GM18519 (cell line): ENCODE measurements around the gene TRUB2.
A peak's percentile ranks its signal among the peaks of the same experiment; 100 is the strongest.
"Not testable (repeated sequence)": the region's sequence is repeated elsewhere in the genome, so short reads cannot be mapped to it uniquely, and the experiment has no call there.

Experiments used
- ATAC-seq: cut with Tn5 transposase; IDR thresholded peaks from one replicate; pipeline ENCODE4 v1.9.1; 2021; ENCODE audit warnings: mild to moderate bottlenecking, moderate library complexity; ENCODE audit not compliant: unreplicated experiment, low FRiP score

TRUB2 gene

DNA sequence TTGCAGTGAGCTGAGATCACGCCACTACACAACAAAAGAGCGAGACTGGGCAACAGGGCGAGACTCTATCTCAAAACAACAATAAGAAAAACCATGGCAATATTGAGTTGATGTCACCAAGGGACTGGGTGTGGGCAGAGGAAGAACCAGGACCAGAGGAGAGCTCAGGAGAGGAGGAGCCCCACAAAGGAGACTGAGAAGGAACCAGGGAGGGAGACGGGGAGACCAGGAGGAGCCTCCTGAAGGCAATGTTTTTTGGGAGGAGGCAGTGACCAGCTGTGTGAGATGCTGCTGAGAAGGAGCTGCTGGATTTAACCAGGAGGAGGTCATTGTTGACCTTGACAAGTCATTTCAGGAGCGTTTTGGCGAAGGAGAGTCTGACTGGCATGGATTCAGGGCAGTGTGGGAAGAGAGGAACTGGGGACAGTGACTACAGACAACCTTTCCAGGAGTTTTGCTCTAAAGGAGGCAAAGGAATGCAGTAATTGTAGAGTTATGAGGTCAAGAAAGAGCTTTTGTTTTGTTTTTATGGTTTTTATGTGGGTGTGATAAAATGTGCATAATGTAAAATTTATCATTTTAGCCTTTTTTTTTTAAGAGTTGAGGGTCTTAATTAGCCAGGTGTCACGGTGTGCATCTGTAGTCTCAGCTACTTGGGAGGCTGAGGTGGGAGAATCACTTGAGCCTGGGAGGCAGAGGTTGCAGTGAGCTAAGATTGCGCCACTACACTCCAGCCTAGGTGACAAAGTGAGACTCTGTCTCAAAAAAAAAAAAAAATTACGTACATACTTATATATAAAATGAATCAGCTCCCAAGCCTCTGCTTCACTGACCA is 17.9 kb downstream of the TRUB2 start:
- no peak for ATAC-seq

DNA sequence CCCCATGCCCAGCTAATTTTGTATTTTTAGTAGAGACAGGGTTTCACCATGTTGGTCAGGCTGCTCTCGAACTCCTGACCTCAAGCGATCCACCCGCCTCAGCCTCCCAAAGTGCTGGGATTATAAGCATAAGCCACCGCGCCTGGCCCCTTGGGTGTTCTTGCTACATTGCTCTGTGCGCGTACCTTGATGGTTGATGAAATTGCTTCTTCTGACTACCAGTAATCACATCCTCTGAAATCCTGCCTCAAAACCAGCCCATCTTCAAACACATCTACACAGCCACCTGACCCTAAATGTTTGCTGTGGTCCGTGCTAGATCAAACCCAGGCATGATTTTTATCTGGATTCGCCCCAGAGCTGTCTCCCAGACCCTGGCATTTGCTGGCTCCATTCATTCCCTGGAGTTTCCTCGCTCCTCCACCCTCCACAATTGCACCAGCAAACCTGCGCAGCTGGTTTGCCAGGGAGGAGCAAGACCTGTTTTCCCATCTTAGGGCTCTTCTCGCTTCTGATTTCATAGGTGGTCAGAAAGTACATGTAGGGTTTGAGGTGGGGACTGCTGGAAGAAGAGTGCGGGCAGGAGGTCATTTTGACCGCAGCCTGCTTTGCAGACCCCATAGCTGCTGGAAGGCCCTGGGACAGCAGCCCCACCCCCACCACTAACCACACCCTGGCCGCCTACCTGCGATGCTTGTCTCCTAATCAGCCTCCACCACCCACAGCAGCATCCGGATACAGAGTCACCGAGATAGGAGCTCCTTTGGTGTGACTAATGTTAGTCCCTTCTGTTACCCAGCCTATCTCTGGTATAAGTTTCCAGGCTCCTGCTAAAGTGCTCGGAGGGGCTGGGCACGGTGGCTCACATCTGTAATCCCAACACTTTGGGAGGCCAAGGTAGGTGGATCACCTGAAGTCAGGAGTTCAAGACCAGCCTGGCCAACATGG is 23.4 kb downstream of the TRUB2 start:
- no peak for ATAC-seq

DNA sequence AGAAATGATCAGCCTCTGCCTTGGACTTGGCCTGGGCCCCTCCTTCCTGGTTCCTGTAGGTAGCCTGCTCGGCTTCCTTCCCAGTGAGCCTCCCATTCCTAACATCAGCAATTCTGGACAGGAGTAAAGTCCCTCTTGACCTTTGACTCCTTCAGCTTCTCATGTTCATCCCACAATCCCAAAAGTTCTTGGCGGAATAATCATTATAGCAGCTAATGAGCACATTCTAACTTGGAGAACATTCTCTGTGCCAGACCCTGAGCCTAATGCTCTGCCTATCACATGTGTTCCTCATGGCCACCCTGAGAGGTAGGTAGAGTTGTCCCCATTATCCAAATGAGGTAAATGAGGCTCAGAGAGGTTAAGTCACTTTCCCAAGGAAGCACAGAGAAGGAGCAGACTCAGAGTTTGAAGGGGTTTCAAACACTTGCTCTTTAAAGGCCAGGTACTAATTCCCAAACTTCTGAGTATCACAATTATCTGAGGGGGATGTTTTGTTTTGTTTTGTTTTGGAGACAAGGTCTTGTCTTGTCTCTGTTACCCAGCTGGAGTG is 24.9 kb downstream of the TRUB2 start:
- ATAC-seq, result no peak

DNA sequence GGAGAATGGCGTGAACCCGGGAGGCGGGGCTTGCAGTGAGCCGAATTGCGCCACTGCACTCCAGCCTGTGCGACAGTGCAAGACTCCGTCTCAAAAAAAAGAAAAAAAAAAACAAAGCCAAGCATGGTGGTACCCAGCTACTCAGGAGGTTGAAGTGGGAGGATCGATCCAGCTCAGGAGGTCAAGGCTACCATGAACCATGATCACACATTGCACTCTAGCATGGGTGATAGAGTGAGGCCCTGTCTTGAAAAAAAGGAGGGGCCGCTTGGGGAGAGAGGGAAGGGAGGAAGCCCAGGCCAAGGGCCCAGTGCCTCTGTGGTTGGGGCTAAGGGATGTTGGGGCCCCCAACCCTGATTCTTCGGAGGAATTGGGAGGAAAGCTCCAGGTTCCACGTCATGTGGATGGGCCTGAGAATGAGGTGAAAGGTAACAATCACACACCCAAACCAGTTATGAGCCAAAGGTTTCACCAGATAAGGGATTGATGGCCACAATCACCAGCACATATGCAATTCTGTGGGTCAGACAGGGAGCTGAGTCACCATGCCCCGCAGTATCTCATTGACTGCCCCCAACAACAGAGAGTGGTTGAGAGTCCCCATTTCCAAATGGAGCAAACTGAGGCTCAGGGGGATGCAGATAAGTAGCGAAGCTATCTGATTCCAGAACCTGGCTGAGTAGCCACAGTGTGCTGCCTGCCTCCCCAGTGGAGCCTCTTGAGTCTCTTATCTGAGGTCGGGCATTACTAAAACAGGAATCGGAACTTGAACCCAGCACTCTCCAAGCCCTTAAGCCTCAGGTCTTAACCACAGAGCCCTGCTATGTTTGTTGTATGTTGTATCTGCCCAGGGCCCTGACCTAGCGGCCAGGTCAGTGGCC is 25.7 kb downstream of the TRUB2 start:
- no peak for ATAC-seq

DNA sequence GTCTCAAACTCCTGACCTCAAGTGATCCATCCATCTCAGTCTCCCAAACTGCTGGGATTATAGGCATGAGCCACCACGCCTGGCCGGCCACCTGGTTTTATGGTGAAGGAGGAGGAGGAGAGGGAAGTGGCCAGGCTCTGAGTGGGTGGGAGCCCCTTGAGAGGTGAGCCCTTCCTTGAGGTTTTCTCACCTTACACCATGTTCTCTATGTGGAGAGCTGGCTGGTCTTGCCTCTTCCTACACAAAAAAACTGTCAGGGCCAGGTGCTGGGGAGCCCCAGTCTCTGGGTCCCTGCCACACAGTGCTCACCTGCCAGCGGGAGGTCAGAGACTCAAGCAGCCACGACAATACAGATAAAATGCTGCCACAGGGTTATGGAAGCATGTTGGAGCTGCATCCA is 28.1 kb downstream of the TRUB2 start:
- no peak for ATAC-seq

DNA sequence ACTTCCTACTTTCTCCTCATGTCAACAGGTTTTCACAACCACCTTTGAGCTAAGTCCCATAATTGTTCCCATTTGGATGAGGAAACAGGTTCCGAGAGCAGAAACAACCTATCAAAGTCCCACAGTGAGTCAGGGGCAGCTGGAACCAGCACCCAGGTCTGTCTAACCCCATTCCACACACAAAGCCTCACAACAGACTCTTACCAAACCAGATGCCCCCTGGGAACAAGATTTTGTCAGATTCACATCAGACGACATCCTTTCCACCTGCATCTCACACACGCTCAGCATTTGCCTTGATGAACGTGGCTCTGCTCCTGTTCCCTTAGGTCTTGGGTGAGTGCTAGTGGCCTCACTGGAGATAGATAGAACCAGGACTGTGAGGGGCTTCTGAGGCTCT is 29.2 kb downstream of the TRUB2 start:
- no peak for ATAC-seq

DNA sequence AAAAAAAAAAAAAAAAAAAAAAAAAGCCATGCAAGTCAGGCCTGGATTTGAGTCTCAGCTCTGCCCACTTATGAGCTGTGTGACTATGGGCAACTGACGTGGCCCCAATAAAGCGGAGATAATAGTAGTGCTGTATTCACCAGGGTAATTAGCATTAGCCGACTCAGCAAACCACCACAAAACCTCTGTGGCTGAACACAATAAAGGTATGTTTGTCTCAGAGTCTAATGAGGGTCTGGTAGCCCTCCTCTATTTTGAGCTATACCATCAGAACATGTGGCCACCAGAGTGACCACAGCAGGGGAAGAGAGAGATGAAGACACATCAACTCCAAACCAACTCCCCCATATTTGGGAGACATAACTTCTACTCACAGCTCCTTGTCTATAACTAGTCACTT is 30.2 kb downstream of the TRUB2 start:
- ATAC-seq, result no peak

DNA sequence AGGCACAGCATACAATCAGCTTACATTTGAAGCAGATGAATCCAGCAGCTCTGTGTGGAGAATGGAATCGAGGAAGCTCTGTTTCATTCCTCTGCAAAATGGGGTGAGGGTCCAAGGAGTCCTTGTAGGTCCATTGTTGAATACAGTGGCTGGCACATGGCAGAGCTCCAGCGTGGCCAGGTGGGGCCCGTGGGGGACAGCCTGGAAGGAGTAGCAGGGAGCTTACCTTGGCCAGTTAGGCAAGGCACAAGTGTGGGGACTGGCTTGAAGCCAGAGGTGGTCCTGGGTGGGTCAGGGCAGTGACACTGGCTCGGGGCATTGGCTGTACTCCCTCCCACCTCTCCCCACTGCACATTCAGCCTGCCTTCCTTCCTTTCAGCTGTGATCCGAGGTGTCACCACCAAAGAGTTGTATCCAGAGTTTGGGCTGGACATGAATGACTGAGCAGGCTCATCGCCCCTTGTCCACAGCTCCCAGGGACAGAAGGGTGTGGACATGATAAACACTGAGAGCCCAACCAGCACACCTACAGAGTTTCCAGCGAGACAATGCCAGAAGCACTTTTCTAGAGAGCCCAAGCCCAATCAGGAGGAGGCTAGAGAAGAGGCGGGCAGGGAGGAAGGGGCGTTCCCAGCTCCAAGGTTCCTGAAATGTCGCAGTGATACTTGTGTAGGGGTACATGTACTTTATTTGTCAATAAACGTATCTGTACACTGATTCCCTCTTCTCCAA is 33.8 kb downstream of the TRUB2 start:
- ATAC-seq, result no peak

DNA sequence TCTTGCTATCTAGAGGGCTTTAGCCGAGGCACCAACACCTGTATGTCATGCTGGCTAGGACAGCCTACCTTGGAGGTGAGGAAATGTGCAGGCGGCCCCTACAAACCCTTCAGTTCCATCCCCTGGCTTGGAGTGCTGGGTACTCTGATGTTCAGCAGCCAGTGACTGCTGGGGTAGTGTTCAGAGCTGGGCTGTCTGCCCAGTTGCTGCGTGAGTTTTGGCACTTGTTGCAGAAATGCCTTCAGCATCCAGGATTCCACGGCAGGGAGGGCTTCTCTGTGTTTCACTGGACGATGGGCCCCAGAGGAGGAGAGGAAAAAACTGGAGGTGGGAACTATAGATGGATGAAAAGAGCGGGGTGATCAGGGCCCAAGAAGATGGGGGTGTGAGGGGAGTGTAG is 35.8 kb downstream of the TRUB2 start:
- no peak for ATAC-seq

DNA sequence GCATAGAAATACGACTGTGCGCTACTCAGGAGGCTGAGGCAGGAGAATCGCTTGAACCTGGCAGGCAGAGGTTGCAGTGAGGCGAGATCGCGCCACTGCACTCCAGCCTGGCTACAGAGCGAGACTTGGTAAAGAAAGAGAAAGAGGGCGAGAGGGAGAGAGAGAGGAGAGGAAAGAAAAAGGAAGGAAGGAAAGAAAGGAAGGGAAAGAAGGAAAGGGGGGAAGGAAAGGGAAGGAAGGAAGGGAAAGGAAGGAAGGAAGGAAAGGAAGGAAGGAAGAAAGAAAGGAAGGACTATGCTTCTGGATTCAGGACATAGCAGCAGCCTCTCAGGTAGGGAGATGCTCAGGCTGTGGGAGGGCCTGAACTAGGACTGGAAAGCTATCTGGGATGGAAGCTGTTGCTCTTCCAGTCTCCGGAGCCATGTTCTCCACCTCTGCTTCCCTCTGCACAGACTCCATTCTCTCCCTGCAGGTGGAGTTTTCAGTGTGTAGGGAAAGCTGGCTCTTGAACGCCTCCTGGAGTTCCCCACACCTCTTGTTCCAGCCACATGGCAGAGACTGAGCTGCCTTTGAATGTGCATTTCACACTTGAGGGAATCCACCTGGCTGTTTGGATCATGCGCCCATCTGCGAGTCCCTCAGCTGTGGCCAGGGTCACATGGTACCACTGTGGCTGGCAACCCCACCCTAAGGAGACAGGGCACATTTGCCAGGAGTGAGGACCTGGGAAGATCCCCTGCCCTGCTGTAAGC is 37.0 kb downstream of the TRUB2 start:
- ATAC-seq, result no peak

DNA sequence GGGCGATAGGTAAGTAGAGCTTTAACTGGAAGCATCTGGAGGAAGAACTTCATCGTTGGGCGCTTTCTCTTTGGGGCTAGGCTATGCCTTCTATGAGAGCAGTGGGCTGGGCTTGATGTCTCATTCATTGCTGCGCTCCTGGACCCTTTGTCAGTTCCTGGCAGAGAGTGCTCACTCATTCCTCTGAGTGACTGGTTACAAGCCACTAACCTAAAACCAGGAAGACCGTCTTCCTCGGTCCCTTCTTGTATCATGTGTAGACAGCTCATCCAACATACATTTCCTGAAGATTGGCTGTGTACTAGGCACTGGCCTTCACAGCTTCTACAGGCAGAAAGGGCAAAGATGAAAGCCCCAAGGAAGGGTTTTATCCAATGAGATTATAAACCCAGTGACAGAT is 39.7 kb downstream of the TRUB2 start:
- no peak for ATAC-seq

DNA sequence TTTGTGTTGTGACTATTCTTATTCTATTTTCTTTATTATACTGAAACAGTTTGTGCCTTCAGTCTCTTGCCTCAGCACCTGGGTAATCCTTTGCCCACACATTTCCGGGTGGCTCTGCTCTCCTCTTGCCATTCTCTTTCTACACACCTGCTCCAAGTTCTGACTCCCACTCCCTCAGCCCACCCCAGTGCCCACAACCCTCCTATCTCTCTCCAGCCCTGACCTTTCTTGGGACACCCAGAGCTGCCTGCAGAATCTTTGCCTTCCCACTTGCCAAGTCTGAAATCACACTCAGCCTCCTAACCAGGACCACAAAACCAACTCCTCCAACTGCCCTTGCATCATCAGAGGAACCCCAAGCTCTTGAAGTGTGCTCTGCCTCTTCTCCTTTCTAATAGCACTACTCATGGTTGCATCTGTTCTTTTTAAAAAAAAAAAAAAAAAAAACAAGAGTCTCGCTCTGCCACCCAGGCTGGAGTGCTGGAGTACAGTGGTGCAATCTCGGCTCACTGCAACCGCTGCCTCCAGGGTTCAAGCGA is 42.1 kb downstream of the TRUB2 start:
- no peak for ATAC-seq

DNA sequence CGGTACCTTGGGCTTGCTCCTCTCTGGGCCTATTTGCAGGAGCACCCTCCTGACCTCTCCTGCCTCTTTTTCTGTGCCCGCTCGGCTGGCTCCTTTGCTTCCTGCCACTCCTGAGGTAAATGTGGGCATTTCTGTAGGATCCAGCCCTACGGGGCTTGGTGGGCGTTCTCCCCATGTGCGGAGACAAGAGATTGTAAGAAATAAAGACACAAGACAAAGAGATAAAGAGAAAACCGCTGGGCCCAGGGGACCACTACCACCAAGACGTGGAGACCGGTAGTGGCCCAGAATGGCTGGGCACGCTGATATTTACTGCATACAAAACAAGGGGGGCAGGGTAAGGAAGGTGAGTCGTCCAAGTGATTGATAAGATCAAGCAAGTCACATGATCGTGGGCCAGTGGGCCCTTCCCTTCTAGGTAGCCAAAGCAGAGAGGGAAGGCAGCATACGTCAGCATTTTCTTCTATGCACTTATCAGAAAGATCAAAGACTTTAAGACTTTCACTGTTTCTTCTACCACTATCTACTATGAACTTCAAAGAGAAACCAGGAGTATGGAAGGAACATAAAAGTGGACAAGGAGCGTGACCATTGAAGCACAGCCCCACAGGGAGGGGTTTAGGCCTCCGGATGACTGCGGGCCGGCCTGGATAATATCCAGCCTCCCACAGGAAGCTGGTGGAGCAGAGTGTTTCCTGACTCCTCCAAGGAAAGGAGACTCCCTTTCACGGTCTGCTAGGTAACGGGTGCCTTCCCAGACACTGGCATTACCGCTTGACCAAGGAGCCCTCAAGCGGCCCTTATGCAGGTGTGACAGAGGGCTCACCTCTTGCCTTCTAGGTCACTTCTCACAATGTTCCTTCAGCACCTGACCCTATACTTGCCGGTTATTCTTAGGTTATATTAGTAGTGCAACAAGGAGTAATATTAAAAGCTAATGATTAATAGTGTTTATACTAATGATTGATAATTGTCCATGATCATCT is 42.9 kb downstream of the TRUB2 start:
- not testable (repeated sequence) for ATAC-seq

DNA sequence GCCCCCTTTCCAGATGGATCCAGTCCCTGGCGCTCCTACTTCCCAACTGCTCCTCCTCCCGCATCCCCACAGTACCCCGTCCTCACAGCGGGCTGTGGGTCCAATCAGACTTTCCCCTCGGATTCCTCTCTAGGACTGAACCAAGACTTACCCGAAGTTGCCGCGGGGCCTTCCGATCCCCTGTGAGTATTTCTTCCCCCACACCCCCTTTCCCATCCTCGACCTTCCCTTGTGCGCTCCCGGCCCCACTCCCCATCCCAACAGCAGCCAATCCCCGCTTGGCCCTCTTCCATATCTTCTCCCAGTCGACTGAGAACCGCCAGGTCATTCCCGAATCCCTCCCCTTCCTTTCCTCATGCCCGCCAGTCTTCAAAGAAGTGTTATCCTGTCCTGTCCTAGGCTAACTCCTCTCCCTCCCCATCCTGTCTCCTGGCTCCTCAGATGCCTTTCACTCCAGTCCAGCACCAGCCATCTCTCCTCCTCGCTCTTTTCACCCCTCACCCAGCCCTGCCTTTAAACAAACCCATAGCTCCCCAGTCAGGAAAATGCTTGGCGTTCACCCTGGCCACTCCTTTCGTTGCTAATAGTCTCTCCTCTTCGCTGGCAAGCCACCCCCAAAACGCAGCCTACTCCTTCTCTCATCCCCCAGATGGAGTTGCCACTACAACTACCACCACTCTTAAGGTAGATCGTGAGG is 45.5 kb downstream of the TRUB2 start:
- ATAC-seq, result no peak

DNA sequence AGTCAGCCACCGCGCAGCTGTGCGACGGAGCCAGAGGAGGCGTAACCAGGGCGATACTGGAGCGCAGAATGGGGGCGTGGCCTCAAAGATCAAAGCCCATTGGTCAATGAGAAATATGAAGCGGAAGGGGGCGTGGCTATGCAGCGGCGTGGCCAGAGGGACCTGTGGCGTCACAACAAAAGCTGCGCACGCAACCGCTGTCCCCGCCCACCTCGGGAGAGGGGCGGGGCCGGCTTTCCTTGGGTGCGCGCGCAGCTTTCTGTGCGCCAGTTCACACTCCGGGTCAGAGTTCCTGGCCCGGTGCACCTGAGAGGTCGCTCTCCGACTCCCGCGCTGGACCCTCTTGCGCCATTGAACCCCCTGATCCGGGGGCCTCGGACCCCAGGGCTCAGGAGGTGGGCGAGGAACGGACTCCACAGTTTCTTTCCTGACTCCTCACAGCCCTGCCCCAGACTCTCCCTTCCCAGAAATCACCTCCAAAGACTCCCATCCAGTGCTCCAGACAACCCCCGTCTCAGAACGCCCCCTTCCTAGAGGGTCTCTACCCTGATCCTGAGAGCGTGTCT is 46.2 kb downstream of the TRUB2 start, which contains the start of gene SWI5:
TSS of gene SWI5 (plus strand) at position 269 of the 566 bp plus-strand sequence.
- ATAC-seq, result peak; percentile 92

DNA sequence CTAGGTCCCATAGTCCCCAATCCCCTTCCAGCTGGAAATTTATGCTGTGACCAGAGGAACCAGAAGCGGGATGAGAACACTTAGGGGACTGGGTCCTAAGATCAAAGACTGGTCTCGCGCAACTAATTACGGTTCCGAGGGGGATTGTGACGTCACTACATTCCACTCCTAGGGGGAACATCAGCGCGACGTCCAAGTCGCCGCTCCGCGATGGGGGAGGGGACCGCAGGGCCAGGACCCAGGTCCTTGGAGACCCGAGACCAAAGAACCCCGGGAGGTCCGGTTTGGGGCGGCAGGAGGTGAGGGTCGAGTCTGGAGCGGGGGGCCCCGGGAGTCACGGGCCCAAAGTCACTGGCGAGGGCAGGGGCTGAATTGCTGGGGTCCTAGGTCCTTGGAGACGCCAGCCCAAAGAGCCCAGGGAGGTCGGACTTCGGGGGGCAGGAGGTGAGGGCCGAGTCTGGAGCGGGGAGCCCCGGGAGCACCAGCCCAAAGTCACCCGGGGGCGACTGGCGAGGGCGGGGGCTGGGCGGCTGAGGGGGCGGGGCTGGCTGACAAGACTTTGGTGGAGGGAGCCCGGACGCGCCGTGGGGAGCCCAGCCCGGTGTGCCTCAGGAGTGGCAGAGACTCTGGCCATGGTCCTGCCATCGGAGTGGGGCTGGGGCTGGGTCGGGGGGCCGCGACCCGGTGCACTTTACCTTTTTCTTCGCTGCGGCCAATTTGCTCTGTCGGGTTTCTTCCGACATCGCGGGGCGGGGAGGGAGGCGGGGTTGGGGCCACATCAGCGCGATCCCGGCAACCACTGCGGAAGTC is 46.8 kb downstream of the TRUB2 start, which contains the start of gene GOLGA2:
TSS of gene GOLGA2 (minus strand) at position 810 of the 810 bp plus-strand sequence. CDS start at position 779, 31 bp downstream.
- peak; percentile 11 for ATAC-seq
